Measurements from ENCODE around the gene COL4A2. TPM values are rescaled to one million over a fixed set of nuclear protein-coding genes. Genes with fewer than 3 reads are reported as not detected.
"Not testable (repeated sequence)": the region's sequence is repeated elsewhere in the genome, so short reads cannot be mapped to it uniquely, and the experiment has no call there.

The COL4A2 gene
- total RNA-seq, 6 experiments from 2014 or later, result 8.4 to 65.8 (median 42.5) TPM

GRCh38 chr13:110310541-110311442 is 3.7 kb downstream of the COL4A2 start:
- intact Hi-C loops (cut with DNase I), result no loop called here
- H3K27ac ChIP-seq, result peak overlapping the region in 2 of 3 donors; percentile 21 to 54
- no peak overlapping the region for H3K4me3 ChIP-seq

GRCh38 chr13:110311443-110312338 is 4.6 kb downstream of the COL4A2 start:
- Histone ChIP-seq H3K9me3 (no peaks in the 10 kb centered on the region), H3K4me1 (peaks cover 0 to 22% (median 5%) of the 10 kb centered on the region in 4 donors), H3K36me3 (no peaks in the 10 kb centered on the region), H3K4me3 (no peak overlapping the region), H3K27me3 (no peaks in the 10 kb centered on the region), H3K27ac (peak overlapping the region; percentile 21 to 54 (median 49))
- intact Hi-C loops (cut with DNase I), result no loop called here
- 29% methylated on average over 15 of the region's 30 CpGs for WGBS (ENCODE audit: insufficient coverage, low coverage, low lambda C conversion rate, missing lambda C conversion rate)
- ATAC-seq (peak in 2 of 4 donors; percentile 4 to 12), DNase-seq (no peak)
- no peak for TF ChIP-seq POLR2A (IDR thresholded peaks at IDR 0.05)
- TF ChIP-seq, protein P1, sequence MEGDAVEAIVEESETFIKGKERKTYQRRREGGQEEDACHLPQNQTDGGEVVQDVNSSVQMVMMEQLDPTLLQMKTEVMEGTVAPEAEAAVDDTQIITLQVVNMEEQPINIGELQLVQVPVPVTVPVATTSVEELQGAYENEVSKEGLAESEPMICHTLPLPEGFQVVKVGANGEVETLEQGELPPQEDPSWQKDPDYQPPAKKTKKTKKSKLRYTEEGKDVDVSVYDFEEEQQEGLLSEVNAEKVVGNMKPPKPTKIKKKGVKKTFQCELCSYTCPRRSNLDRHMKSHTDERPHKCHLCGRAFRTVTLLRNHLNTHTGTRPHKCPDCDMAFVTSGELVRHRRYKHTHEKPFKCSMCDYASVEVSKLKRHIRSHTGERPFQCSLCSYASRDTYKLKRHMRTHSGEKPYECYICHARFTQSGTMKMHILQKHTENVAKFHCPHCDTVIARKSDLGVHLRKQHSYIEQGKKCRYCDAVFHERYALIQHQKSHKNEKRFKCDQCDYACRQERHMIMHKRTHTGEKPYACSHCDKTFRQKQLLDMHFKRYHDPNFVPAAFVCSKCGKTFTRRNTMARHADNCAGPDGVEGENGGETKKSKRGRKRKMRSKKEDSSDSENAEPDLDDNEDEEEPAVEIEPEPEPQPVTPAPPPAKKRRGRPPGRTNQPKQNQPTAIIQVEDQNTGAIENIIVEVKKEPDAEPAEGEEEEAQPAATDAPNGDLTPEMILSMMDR (IDR thresholded peaks at IDR 0.05), result no peak

More at GRCh38 chr13:110310541-110311442, 3.7 kb downstream of the COL4A2 start:
- WGBS (ENCODE audit: insufficient coverage, low coverage, low lambda C conversion rate, missing lambda C conversion rate), result 55% methylated on average over 6 of the region's 14 CpGs
- Histone ChIP-seq H3K9me3 (no peaks in the 10 kb centered on the region), H3K4me1 (peaks cover 0 to 23% (median 5%) of the 10 kb centered on the region in 4 donors), H3K36me3 (no peaks in the 10 kb centered on the region), H3K27me3 (peaks cover 0 to 8% of the 10 kb centered on the region in 2 donors)
- ATAC-seq (no peak), DNase-seq (no peak)
- TF ChIP-seq, protein P1 (IDR thresholded peaks at IDR 0.05), result no peak
- no peak for TF ChIP-seq POLR2A (IDR thresholded peaks at IDR 0.05)

GRCh38 chr13:110312339-110313031 is 5.4 kb downstream of the COL4A2 start:
- Histone ChIP-seq H3K9me3 (no peaks in the 10 kb centered on the region), H3K27me3 (no peaks in the 10 kb centered on the region), H3K36me3 (no peaks in the 10 kb centered on the region), H3K4me1 (peaks cover 0 to 14% (median 5%) of the 10 kb centered on the region in 4 donors), H3K4me3 (no peak overlapping the region), H3K27ac (peak overlapping the region in 1 of 3 donors; percentile 49)
- WGBS (ENCODE audit: insufficient coverage, low coverage, low lambda C conversion rate, missing lambda C conversion rate), result 90% methylated on average over 2 of the region's 4 CpGs
- intact Hi-C loops (cut with DNase I), result no loop called here
- TF ChIP-seq, protein P1 (IDR thresholded peaks at IDR 0.05), result no peak
- TF ChIP-seq POLR2A (IDR thresholded peaks at IDR 0.05), result no peak
- DNase-seq (no peak), ATAC-seq (no peak)

GRCh38 chr13:110313261-110313660 is 6.2 kb downstream of the COL4A2 start:
- DNase-seq; intact Hi-C loops (cut with DNase I); H3K36me3 ChIP-seq; ATAC-seq; H3K27ac ChIP-seq; H3K9me3 ChIP-seq; H3K4me3 ChIP-seq; H3K27me3 ChIP-seq: not testable (repeated sequence)
- WGBS (ENCODE audit: insufficient coverage, low coverage, low lambda C conversion rate, missing lambda C conversion rate), result 84% methylated on average over 2 of the region's 29 CpGs
- H3K4me1 ChIP-seq, result peaks cover 0 to 11% (median 5%) of the 10 kb centered on the region in 4 donors

GRCh38 chr13:110313733-110314132 is 6.6 kb downstream of the COL4A2 start:
- H3K4me1 ChIP-seq; H3K36me3 ChIP-seq; intact Hi-C loops (cut with DNase I); H3K4me3 ChIP-seq; H3K27me3 ChIP-seq; H3K27ac ChIP-seq; H3K9me3 ChIP-seq; DNase-seq; ATAC-seq: not testable (repeated sequence)
- 59% methylated on average over 10 of the region's 16 CpGs for WGBS (ENCODE audit: insufficient coverage, low coverage, low lambda C conversion rate, missing lambda C conversion rate)

Measured in right lobe of liver (tissue), 6 donors.